Measurements from ENCODE around the gene SCN1B. TPM values are rescaled to one million over a fixed set of nuclear protein-coding genes. Genes with fewer than 3 reads are reported as not detected.

SCN1B gene
- polyA plus RNA-seq, 2 of the 4 experiments (the other 2 are of a cell fraction), result 11.0 to 11.3 TPM

GRCh38 chr19:35073516-35073915 lies 43.2 kb downstream of the SCN1B start:
- TF ChIP-seq CHD2 (IDR thresholded peaks at IDR 0.05; ENCODE audit: low read length, partially characterized antibody), result no peak
- TF ChIP-seq CBX8 (IDR thresholded peaks at IDR 0.05), result no peak
- POLR2A ChIA-PET, result no interaction called here
- Histone ChIP-seq H3K9me3 (peaks cover 22% of the 10 kb centered on the region), H3K27ac (no peak overlapping the region), H3K4me3 (no peak overlapping the region), H3K4me2 (no peak overlapping the region), H3K4me1 (no peaks in the 10 kb centered on the region)
- DNase-seq (ENCODE audit: low read depth in 1 of 2, low spot score in 1 of 2) (no peak), ATAC-seq (peak; percentile 16 to 28; a peak in 2 of 6 replicates), FAIRE-seq (no peak)
- 44% methylated on average over 10 of the region's 10 CpGs for WGBS (ENCODE audit: missing lambda C conversion rate)
- CTCF ChIA-PET, result interaction anchor here (1.1 to 2.9 kb wide), 4 partner anchors 10 to 29 kb away, joined by 3 to 13 read pairs (median 8); no protein-coding TSS in a partner anchor

GRCh38 chr19:35073941-35074340 lies 43.7 kb downstream of the SCN1B start:
- H3K27ac ChIP-seq, result no peak overlapping the region
- no peak overlapping the region for H3K4me3 ChIP-seq
- POLR2A ChIA-PET, result no interaction called here
- FAIRE-seq (no peak), DNase-seq (ENCODE audit: low read depth in 1 of 2, low spot score in 1 of 2) (no peak), ATAC-seq (peak in 1 of 2 experiments; percentile 3; a peak in 1 of 6 replicates)
- no peak for TF ChIP-seq HES2 (IDR thresholded peaks at IDR 0.05)
- no peak for TF ChIP-seq MYC (IDR thresholded peaks at IDR 0.05; ENCODE audit: borderline replicate concordance, low read length)
- no peak for TF ChIP-seq MAZ (IDR thresholded peaks at IDR 0.05; ENCODE audit: borderline replicate concordance, low read depth, low read length)
- no peak for TF ChIP-seq RFX5 (IDR thresholded peaks at IDR 0.05)
- TF ChIP-seq REST (IDR thresholded peaks at IDR 0.05), result no peak
- no peak for TF ChIP-seq HOXA7 (CRISPR knock-in tag; IDR thresholded peaks at IDR 0.05)
- no peak for TF ChIP-seq CBX8 (IDR thresholded peaks at IDR 0.05)
- TF ChIP-seq USF2 (IDR thresholded peaks at IDR 0.05), result no peak
- TF ChIP-seq MAX (IDR thresholded peaks at IDR 0.05), result no peak
- no peak for TF ChIP-seq NPAS2 (CRISPR knock-in tag; IDR thresholded peaks at IDR 0.05; ENCODE audit: borderline replicate concordance)
- no peak for TF ChIP-seq RARB (CRISPR knock-in tag; IDR thresholded peaks at IDR 0.05)
- TF ChIP-seq ZNF302 (CRISPR knock-in tag; IDR thresholded peaks at IDR 0.05), result no peak
- TF ChIP-seq HMGXB4 (CRISPR knock-in tag; IDR thresholded peaks at IDR 0.05; ENCODE audit: borderline replicate concordance), result no peak
- no peak for TF ChIP-seq HOXB13 (CRISPR knock-in tag; IDR thresholded peaks at IDR 0.05; ENCODE audit: low read depth)
- no peak for TF ChIP-seq HDAC2 (IDR thresholded peaks at IDR 0.05)
- no peak for TF ChIP-seq HEYL (CRISPR knock-in tag; IDR thresholded peaks at IDR 0.05)
- TF ChIP-seq CTCF (IDR thresholded peaks at IDR 0.05), result no peak
- no peak for TF ChIP-seq BHLHE40 (IDR thresholded peaks at IDR 0.05; ENCODE audit: low read depth, low read length)
- CTCF ChIA-PET, result interaction anchor here (0.7 to 2.9 kb wide), 7 partner anchors 10 to 41 kb away, joined by 3 to 13 read pairs (median 5); no protein-coding TSS in a partner anchor
- H3K4me1 ChIP-seq, result no peaks in the 10 kb centered on the region
- no peak overlapping the region for H3K4me2 ChIP-seq
- WGBS (ENCODE audit: missing lambda C conversion rate), result 12% methylated on average over 8 of the region's 8 CpGs
- peaks cover 22% of the 10 kb centered on the region for H3K9me3 ChIP-seq
